ENCODE measurements around the gene CLECL1. TPM values are rescaled to one million over a fixed set of nuclear protein-coding genes. Genes with fewer than 3 reads are reported as not detected.
"Not testable (repeated sequence)": the region's sequence is repeated elsewhere in the genome, so short reads cannot be mapped to it uniquely, and the experiment has no call there.

The CLECL1 gene
- total and polyA plus RNA-seq, 2 donors, result 4.0 to 11.2 TPM

- H3K4me3 ChIP-seq (ENCODE audit: low read length in 2 of 2); H3K9me3 ChIP-seq (ENCODE audit: control insufficient read depth in 2 of 2, insufficient read depth in 1 of 2, low read length in 1 of 2); H3K27ac ChIP-seq (ENCODE audit: low read depth in 1 of 2, low read length in 1 of 2); DNase-seq (ENCODE audit: low read depth in 6 of 9, low spot score in 9 of 9); H3K27me3 ChIP-seq (ENCODE audit: control insufficient read depth in 2 of 2, insufficient read depth in 1 of 2, low read length in 1 of 2); H3K4me1 ChIP-seq (ENCODE audit: control insufficient read depth in 2 of 2, insufficient read depth in 2 of 2, low read length in 2 of 2): not testable (repeated sequence)
- 92% methylated on average over 9 of the region's 9 CpGs for WGBS
- H3K36me3 ChIP-seq (ENCODE audit: control insufficient read depth in 2 of 2, insufficient read depth in 2 of 2, low read length in 1 of 2), result peaks cover 12 to 48% of the 10 kb centered on the region in 2 donors
Measured at GRCh38 chr12:9695150-9695549, 37.7 kb downstream of the CLECL1 start.

- no peak for DNase-seq (ENCODE audit: low read depth in 6 of 9, low spot score in 9 of 9)
- 58% methylated on average over 1 of the region's 1 CpG for WGBS
- no peaks in the 10 kb centered on the region for H3K9me3 ChIP-seq (ENCODE audit: control insufficient read depth in 2 of 2, insufficient read depth in 1 of 2, low read length in 1 of 2)
- no peak overlapping the region for H3K27ac ChIP-seq (ENCODE audit: low read depth in 1 of 2, low read length in 1 of 2)
- no peak overlapping the region for H3K4me3 ChIP-seq (ENCODE audit: low read length in 2 of 2)
- H3K36me3 ChIP-seq (ENCODE audit: control insufficient read depth in 2 of 2, insufficient read depth in 2 of 2, low read length in 1 of 2), result peaks cover 12 to 57% of the 10 kb centered on the region in 2 donors
- no peaks in the 10 kb centered on the region for H3K27me3 ChIP-seq (ENCODE audit: control insufficient read depth in 2 of 2, insufficient read depth in 1 of 2, low read length in 1 of 2)
- H3K4me1 ChIP-seq (ENCODE audit: control insufficient read depth in 2 of 2, insufficient read depth in 2 of 2, low read length in 2 of 2), result no peaks in the 10 kb centered on the region
Measured at GRCh38 chr12:9694241-9694640, 38.7 kb downstream of the CLECL1 start.

GRCh38 chr12:9692909-9693308, 40.0 kb downstream of the CLECL1 start:
- no peaks in the 10 kb centered on the region for H3K9me3 ChIP-seq (ENCODE audit: control insufficient read depth in 2 of 2, insufficient read depth in 1 of 2, low read length in 1 of 2)
- H3K36me3 ChIP-seq (ENCODE audit: control insufficient read depth in 2 of 2, insufficient read depth in 2 of 2, low read length in 1 of 2), result peaks cover 16 to 70% of the 10 kb centered on the region in 2 donors
- WGBS, result 97% methylated on average over 1 of the region's 1 CpG
- H3K27ac ChIP-seq (ENCODE audit: low read depth in 1 of 2, low read length in 1 of 2), result no peak overlapping the region
- H3K4me3 ChIP-seq (ENCODE audit: low read length in 2 of 2), result no peak overlapping the region
- no peak for DNase-seq (ENCODE audit: low read depth in 6 of 9, low spot score in 9 of 9)
- H3K27me3 ChIP-seq (ENCODE audit: control insufficient read depth in 2 of 2, insufficient read depth in 1 of 2, low read length in 1 of 2), result no peaks in the 10 kb centered on the region
- no peaks in the 10 kb centered on the region for H3K4me1 ChIP-seq (ENCODE audit: control insufficient read depth in 2 of 2, insufficient read depth in 2 of 2, low read length in 2 of 2)

- Histone ChIP-seq H3K9me3 (ENCODE audit: control insufficient read depth in 2 of 2, insufficient read depth in 1 of 2, low read length in 1 of 2) (peaks cover 1 to 5% of the 10 kb centered on the region in 2 donors), H3K4me1 (ENCODE audit: control insufficient read depth in 2 of 2, insufficient read depth in 2 of 2, low read length in 2 of 2) (no peaks in the 10 kb centered on the region), H3K4me3 (ENCODE audit: low read length in 2 of 2) (no peak overlapping the region), H3K27me3 (ENCODE audit: control insufficient read depth in 2 of 2, insufficient read depth in 1 of 2, low read length in 1 of 2) (no peaks in the 10 kb centered on the region), H3K27ac (ENCODE audit: low read depth in 1 of 2, low read length in 1 of 2) (no peak overlapping the region), H3K36me3 (ENCODE audit: control insufficient read depth in 2 of 2, insufficient read depth in 2 of 2, low read length in 1 of 2) (peaks cover 18 to 57% of the 10 kb centered on the region in 2 donors)
- 96% methylated on average over 1 of the region's 1 CpG for WGBS
- no peak for DNase-seq (ENCODE audit: low read depth in 6 of 9, low spot score in 9 of 9)
Measured at GRCh38 chr12:9687228-9687627, 45.7 kb downstream of the CLECL1 start.

GRCh38 chr12:9685915-9686314, 47.0 kb downstream of the CLECL1 start:
- no peak overlapping the region for H3K4me3 ChIP-seq (ENCODE audit: low read length in 2 of 2)
- no peak for DNase-seq (ENCODE audit: low read depth in 6 of 9, low spot score in 9 of 9)
- no peak overlapping the region for H3K27ac ChIP-seq (ENCODE audit: low read depth in 1 of 2, low read length in 1 of 2)
- H3K4me1 ChIP-seq (ENCODE audit: control insufficient read depth in 2 of 2, insufficient read depth in 2 of 2, low read length in 2 of 2), result no peaks in the 10 kb centered on the region
- H3K27me3 ChIP-seq (ENCODE audit: control insufficient read depth in 2 of 2, insufficient read depth in 1 of 2, low read length in 1 of 2), result no peaks in the 10 kb centered on the region
- H3K36me3 ChIP-seq (ENCODE audit: control insufficient read depth in 2 of 2, insufficient read depth in 2 of 2, low read length in 1 of 2), result peaks cover 22 to 56% of the 10 kb centered on the region in 2 donors
- peaks cover 1 to 5% of the 10 kb centered on the region in 2 donors for H3K9me3 ChIP-seq (ENCODE audit: control insufficient read depth in 2 of 2, insufficient read depth in 1 of 2, low read length in 1 of 2)
- WGBS, result 91% methylated on average over 4 of the region's 4 CpGs

- peaks cover 22 to 56% of the 10 kb centered on the region in 2 donors for H3K36me3 ChIP-seq (ENCODE audit: control insufficient read depth in 2 of 2, insufficient read depth in 2 of 2, low read length in 1 of 2)
- H3K9me3 ChIP-seq (ENCODE audit: control insufficient read depth in 2 of 2, insufficient read depth in 1 of 2, low read length in 1 of 2); H3K4me3 ChIP-seq (ENCODE audit: low read length in 2 of 2); DNase-seq (ENCODE audit: low read depth in 6 of 9, low spot score in 9 of 9); H3K4me1 ChIP-seq (ENCODE audit: control insufficient read depth in 2 of 2, insufficient read depth in 2 of 2, low read length in 2 of 2); H3K27me3 ChIP-seq (ENCODE audit: control insufficient read depth in 2 of 2, insufficient read depth in 1 of 2, low read length in 1 of 2); H3K27ac ChIP-seq (ENCODE audit: low read depth in 1 of 2, low read length in 1 of 2): not testable (repeated sequence)
- WGBS, result 91% methylated on average over 5 of the region's 5 CpGs
Measured at GRCh38 chr12:9685366-9685765, 47.5 kb downstream of the CLECL1 start.

GRCh38 chr12:9682949-9683348, 49.9 kb downstream of the CLECL1 start:
- not testable (repeated sequence) for DNase-seq (ENCODE audit: low read depth in 6 of 9, low spot score in 9 of 9); H3K9me3 ChIP-seq (ENCODE audit: control insufficient read depth in 2 of 2, insufficient read depth in 1 of 2, low read length in 1 of 2); H3K27ac ChIP-seq (ENCODE audit: low read depth in 1 of 2, low read length in 1 of 2); H3K27me3 ChIP-seq (ENCODE audit: control insufficient read depth in 2 of 2, insufficient read depth in 1 of 2, low read length in 1 of 2); H3K4me1 ChIP-seq (ENCODE audit: control insufficient read depth in 2 of 2, insufficient read depth in 2 of 2, low read length in 2 of 2); H3K4me3 ChIP-seq (ENCODE audit: low read length in 2 of 2)
- H3K36me3 ChIP-seq (ENCODE audit: control insufficient read depth in 2 of 2, insufficient read depth in 2 of 2, low read length in 1 of 2), result peaks cover 19 to 39% of the 10 kb centered on the region in 2 donors
- 96% methylated on average over 2 of the region's 2 CpGs for WGBS

- H3K27ac ChIP-seq (ENCODE audit: low read depth in 1 of 2, low read length in 1 of 2); H3K4me3 ChIP-seq (ENCODE audit: low read length in 2 of 2); H3K27me3 ChIP-seq (ENCODE audit: control insufficient read depth in 2 of 2, insufficient read depth in 1 of 2, low read length in 1 of 2); DNase-seq (ENCODE audit: low read depth in 6 of 9, low spot score in 9 of 9); H3K4me1 ChIP-seq (ENCODE audit: control insufficient read depth in 2 of 2, insufficient read depth in 2 of 2, low read length in 2 of 2); H3K9me3 ChIP-seq (ENCODE audit: control insufficient read depth in 2 of 2, insufficient read depth in 1 of 2, low read length in 1 of 2): not testable (repeated sequence)
- H3K36me3 ChIP-seq (ENCODE audit: control insufficient read depth in 2 of 2, insufficient read depth in 2 of 2, low read length in 1 of 2), result peaks cover 19 to 34% of the 10 kb centered on the region in 2 donors
- 97% methylated on average over 4 of the region's 4 CpGs for WGBS
Measured at GRCh38 chr12:9682508-9682907, 50.4 kb downstream of the CLECL1 start.

- Histone ChIP-seq H3K4me1 (ENCODE audit: control insufficient read depth in 2 of 2, insufficient read depth in 2 of 2, low read length in 2 of 2) (peaks cover 15 to 19% of the 10 kb centered on the region in 2 donors), H3K27ac (ENCODE audit: low read depth in 1 of 2, low read length in 1 of 2) (peak overlapping the region; percentile 55 to 74), H3K36me3 (ENCODE audit: control insufficient read depth in 2 of 2, insufficient read depth in 2 of 2, low read length in 1 of 2) (peaks cover 0 to 17% of the 10 kb centered on the region in 2 donors), H3K9me3 (ENCODE audit: control insufficient read depth in 2 of 2, insufficient read depth in 1 of 2, low read length in 1 of 2) (no peaks in the 10 kb centered on the region), H3K4me3 (ENCODE audit: low read length in 2 of 2) (peak overlapping the region in 1 of 2 donors; percentile 19), H3K27me3 (ENCODE audit: control insufficient read depth in 2 of 2, insufficient read depth in 1 of 2, low read length in 1 of 2) (no peaks in the 10 kb centered on the region)
- peak in 4 of 9 donors; percentile 24 to 72 (median 42) for DNase-seq (ENCODE audit: low read depth in 6 of 9, low spot score in 9 of 9)
- WGBS, result 22% methylated on average over 2 of the region's 2 CpGs
Measured at GRCh38 chr12:9674226-9674590, 58.7 kb downstream of the CLECL1 start.

Measured in thymus (tissue), 11 donors.